ENCODE results near the gene IFT122.
A peak's percentile ranks its signal among the peaks of the same experiment; 100 is the strongest.

The IFT122 gene

GRCh38 chr3:129415378-129415777, 24.6 kb upstream of the IFT122 start:
- ATAC-seq, result no peak

DNA sequence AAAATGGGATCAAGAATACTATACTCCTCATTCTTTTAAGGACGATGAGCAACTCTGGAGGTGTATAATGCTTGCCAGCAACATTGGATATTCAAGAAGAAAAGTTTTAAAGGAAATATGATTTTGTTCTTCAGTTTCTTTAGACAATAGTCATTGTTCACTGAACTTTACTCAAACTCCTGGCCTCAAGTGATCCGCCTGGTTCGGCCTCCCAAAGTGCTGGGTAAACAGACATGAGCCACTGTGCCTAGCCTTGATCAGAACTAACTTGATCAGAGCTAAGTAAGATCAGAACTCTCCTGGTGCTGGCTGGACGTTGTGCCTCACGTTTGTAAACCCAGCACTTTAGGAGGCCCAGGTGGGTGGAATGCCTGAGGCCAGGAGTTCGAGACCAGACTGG, 24.2 kb upstream of the IFT122 start:
- no peak for ATAC-seq

- ATAC-seq, result no peak
Observed at GRCh38 chr3:129416415-129416814, 23.6 kb upstream of the IFT122 start.

GRCh38 chr3:129417326-129417725, 22.7 kb upstream of the IFT122 start:
- ATAC-seq, result no peak

- ATAC-seq, result no peak
Observed at GRCh38 chr3:129418041-129418973, 21.7 kb upstream of the IFT122 start.

DNA sequence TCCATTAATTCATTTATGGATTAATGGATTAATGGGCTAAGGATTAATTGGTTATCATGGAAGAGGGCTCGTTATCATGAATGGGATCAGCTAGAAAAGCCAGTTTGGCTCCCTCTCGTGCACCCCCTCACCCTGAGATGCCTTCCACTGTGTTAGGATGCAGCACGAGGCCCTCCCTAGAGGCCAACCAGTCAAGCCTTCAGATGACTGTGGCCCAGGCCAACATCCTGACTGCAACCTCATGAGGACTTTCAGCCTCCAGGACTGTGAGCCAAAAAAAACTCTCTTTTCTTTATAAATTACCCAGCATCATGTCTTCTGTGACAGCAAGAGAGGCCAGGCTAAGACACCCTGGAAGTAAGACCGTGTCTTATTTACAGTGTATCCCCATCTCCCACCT, 20.5 kb upstream of the IFT122 start:
- ATAC-seq, result no peak

DNA sequence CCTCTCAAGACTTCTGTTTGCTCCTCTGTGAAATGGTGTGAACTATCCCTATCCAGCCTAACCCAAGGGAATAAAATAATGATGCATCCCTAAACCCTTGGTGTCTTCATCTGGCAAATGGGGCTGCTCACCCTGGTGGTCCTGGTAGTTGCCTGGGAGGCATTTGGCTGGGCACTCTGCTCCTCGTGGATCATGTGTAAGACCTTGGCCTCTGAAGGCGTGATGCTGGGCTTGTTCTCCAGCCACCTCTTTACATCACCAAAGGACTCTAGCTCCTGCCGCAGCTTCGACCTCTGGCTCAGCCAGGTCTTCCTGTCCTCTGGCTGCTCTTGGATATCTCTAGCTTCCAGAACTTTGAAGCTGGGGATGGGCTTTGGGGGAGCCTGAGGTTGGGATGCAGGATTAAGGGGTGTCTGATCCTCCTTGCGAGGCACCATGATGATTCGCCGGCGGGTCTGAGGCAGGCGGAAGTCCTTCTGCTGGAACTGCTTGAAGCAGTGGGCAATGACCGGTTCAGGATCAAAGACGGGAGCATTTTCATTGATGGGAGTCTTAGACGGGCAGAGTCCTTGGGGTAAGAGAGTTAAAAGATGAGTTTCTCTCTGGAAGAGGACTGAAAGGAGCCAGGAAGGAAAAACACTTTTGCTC, 18.7 kb upstream of the IFT122 start:
- no peak for ATAC-seq

DNA sequence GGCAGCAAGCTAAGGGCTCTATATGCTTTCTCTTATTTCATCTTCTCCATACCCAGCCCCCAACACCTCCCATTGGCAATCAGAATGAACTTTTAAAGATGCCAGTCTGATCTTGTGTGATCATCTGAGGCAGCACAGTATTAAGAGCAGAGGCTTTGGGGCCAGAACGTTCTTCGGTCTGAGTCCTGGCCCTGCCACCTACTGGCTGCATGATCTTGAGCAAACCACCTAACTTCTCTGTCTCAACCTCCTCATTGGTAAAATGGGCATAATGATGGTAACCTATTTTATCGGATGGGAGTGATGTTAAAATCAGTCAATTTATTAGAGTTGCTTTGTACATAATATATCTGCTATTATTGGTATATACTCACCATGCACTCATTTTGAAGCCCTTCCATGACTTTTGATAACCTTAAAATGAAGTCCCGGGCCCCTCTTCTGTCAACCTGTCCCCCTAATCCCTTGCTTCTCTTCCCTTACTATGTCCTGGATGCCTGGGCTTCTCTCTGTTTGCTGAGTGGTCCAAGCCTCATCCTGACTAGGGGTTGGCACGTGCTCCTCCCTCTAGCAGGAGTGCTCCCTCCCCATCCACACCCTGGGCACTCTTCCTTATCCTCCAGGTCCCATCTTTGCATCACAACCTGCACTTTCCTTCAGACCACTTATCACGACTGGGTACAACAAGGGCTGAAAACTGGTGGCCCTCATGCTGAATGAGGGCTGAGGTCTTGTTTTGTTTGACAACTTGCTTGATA, 17.9 kb upstream of the IFT122 start:
- no peak for ATAC-seq

DNA sequence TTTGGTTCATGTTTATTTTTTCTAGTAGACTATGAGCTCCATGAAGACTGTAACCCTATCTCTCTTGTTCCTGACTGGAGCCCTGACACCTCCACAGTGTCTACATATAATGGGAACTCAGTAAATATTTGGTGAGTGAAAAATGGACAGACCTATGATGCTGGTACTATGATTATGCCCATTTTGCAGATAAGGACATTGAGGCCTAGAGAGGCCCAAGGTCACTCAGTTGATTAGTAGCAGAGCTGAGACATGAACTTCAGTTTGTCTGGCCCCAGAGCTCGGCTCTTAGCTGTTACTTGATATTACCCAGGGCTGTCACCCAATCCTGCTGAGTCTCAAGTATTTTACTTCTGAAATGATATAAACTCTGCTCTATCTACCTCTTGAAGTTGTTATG, 17.1 kb upstream of the IFT122 start:
- no peak for ATAC-seq

- peak; percentile 11 to 17 for ATAC-seq
Observed at GRCh38 chr3:129424185-129424841, 15.7 kb upstream of the IFT122 start.

- ATAC-seq, result no peak
Observed at GRCh38 chr3:129425213-129425612, 14.8 kb upstream of the IFT122 start.

DNA sequence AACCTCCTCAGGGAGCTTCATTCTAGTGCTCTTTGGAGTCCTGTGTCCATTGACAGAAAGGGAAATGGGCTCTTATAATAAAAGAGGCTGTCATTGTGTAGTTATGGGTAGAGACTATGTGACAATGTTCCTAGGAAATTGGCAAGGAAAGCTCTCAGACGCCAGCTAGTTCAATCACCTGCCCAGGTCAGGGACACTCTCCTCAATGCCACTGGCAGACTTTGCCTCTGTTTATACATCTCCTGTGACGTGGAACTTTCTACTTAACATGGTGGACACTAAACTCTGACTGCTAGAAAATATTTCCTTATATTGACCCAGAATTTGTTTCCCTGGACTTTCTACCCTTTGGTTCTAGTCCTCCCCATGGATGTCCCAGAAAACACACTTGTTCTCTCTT, 14.4 kb upstream of the IFT122 start:
- no peak for ATAC-seq

GRCh38 chr3:129428007-129428375, 12.0 kb upstream of the IFT122 start:
- no peak for ATAC-seq

DNA sequence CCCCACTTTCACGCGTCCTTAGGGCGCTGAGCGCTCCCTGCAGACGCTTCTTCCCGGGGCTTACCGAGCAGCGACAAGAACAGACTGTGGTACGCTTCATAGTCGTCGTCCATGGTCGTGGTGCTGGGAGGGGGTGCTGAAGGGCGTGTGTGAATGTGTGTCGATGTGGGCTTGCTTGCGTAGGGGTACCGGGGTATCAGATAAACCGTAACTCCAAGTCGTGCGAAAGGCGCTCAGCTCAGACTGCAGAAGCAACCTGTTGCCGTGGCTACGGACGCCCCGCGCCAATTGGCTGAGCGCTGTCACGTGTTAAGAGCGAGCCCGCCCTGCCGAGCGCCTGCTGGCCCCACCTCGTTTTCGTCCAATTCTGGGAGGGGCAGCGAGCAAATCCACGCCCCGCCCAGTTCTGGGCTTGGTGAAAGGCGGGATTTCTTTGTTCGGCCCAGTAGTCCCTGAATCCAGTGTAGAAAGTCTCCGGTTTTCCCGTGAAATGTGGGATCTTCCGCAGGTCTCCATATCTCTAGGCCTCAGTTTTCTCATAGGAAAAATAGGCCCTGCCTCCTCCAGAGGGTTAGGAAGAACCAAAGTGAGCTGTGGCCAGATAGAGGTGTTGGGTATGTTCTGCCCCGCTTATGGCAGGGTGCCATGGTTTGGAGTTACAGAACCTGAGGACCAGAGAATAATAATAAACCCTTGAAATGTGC, 11.5 kb upstream of the IFT122 start, which contains the start of gene EFCAB12:
Gene EFCAB12, minus strand, starts transcription at position 261 of the 704 bp plus-strand sequence. Its CDS starts 148 bp downstream, at position 113.
- peak; percentile 94 to 95 for ATAC-seq

DNA sequence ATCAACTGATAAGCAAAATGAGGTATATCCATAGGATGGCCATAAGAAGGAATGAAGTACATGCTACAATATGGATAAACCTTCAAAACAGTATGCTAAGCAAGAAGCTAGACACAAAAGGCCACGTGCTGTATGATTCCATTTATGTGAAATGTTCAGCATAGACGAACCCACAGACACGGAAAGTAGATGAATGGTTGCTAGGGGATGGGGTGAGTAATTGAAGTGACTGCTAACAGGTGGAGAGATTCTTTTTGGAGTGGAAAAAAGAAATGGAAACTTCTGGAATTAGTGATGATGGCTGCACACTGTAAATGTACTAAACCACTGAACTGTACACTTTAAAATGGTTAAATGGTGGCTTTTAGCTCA, 11.0 kb upstream of the IFT122 start:
- peak in 1 of 2 donors; percentile 17 for ATAC-seq

DNA sequence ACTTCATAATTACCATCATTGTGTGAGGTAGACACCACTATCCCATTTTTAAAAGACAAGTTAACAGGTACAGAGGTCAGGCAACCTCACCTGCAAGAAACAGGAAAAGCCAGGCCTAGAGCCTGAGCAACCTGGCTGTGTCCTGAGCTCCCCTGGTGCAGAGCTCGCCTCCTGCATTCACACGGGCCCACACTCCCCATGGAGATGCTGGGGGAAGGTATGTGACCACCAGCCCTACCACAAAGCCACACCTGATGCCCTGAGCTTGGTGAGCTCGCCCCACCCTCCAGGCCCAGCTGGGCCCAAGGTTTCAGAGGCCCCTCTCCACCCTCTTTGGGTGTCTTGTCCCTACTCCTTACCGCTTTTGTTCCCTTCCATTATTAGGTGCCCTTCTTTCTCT, 10.4 kb upstream of the IFT122 start:
- ATAC-seq, result no peak

GRCh38 chr3:129432036-129432435, 8.0 kb upstream of the IFT122 start:
- ATAC-seq, result no peak

DNA sequence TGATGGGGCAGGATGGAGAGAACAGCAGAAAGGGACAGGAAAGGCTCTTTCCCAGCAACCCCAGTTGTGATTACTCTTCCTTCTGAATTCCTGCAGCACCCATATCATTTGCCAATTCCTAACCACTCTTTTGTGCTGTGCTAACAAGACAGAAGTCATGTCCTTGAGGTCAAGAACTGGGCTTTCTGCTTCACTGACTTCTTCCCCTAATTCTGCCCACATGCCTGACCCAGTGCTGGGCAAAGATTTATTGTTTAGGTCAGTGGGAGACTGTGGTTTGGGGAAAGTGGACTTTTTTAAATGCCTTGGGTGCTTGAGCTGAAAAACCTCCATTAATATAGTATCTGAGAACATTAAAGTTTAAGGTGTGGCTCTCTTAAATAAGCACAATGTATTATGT, 7.4 kb upstream of the IFT122 start:
- ATAC-seq, result no peak

- no peak for ATAC-seq
Observed at GRCh38 chr3:129433565-129433964, 6.5 kb upstream of the IFT122 start.

GRCh38 chr3:129434140-129434539, 5.9 kb upstream of the IFT122 start:
- no peak for ATAC-seq

GRCh38 chr3:129435367-129435766, 4.7 kb upstream of the IFT122 start:
- ATAC-seq, result no peak

DNA sequence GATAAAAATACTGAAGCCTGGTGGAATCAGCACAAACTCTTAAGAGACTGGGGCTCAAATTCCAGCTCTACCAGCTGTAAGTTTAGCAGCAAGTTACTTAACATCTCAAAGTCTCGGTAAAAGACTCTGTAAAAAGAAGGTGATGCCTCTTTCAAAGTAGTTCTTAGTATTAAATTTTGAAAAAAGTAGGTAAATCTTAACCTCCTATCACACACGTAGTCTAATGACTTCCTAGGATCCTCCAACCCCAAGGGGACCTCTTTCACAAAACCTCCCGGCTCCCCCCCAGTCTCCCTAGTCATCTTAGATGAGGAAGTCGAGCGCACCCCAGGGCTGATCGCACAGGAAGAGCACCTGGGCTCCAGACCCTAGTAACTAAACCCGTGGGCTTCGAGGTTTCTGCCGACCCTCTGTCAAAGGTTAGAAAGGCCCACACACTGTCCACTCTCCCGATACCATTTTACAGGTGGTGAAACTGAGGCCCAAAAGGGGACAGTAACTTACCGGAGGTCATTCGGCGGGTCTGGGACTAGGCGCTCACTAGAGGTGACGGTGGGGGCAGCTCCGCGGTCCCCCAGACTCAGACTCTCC, 703 bp upstream of the IFT122 start:
- ATAC-seq, result peak in 1 of 2 donors; percentile 5
